ENCODE results near the gene TCL1B. TPM values are rescaled to one million over a fixed set of nuclear protein-coding genes. Genes with fewer than 3 reads are reported as not detected.
"Not testable (repeated sequence)": the region's sequence is repeated elsewhere in the genome, so short reads cannot be mapped to it uniquely, and the experiment has no call there.

The TCL1B gene
- total RNA-seq, 3 donors from 2014 or later = not detected

DNA sequence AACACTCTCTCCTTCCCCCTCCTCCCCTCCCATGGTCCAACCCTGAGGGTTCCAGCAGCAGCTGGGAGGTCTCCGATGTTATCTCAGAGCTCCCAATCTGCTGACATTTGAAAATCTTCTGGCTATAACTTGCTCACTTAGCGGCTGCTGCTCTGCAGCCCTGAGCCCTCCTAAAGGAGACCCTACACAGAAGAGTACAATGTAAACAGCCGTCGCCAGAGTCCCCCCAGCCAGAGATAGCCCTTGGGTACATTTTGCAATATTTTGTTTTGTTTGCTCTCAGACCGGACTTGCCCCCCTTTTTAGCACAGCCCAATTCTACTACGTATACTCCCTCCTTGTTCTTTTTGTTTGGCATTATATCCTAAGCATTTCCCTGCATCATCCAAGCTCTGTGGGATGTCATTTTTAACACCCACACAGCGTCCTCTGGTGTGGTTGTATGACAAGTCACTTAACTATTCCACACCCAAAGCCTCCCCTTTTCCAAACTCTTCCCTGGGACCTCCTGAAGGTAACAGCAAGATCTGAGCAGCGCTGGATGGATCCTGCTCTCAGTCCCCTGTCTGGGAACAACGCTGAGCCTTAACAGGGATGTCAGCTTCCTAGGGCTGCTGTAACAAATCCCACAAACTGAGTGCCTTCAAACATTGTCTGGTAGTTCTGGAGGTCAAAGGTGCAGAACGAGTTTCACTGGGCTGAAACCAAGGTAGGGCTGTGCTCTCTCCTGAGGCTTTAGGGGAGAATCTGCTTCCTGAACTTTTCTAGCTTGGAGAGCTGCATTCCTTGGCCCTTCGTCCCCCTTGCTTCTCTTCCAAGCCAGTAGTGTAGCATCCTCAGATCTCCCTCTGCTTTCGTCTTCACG, 25.3 kb upstream of the TCL1B start:
- Mint-ChIP-seq H3K4me1 (ENCODE audit: low read depth) (peaks cover 8% of the 10 kb centered on the region), H3K27me3 (ENCODE audit: low read depth) (peaks cover 20% of the 10 kb centered on the region), H3K9me3 (no peaks in the 10 kb centered on the region), H3K36me3 (ENCODE audit: insufficient read depth) (peaks cover 1% of the 10 kb centered on the region), H3K4me3 (no peak overlapping the region)
- DNase-seq (no peak), ATAC-seq (no peak)

DNA sequence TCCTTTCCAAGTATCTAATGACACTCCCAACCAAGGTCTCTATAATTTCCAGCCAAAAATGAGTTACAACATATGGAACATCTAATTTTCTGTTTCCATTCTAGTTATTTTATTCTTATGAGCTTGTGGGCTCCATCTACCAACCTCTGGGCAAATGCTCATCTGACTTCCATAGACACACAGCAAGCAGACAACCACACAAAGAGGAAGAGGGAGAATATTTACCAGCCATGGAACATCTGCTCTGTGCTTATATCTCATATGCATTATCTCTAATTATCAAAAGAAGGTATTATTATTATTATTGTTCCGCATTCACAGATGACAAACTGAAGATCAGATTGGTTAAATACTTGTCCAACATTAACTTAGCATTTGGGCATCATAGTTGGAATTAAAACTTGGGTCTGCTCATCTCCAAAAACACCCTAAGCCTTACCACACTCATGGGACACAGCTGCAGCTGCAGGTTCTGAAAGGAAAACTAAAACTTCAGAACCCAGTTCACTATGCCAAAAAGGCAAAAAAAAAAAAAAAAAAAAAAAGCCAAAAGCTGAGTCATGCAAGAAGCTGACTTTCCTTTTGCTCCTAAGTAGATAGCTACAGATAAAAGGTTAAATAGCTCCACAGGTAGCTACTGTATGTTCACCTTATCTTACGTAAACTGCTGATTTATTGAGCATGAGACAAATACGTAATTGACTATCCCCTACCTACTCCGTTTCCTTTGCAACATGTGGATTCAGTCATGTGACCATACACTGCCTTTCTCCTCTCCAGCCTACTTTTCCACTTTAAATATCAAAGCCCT, 23.6 kb upstream of the TCL1B start:
- H3K4me1 Mint-ChIP-seq (ENCODE audit: low read depth) = peaks cover 8% of the 10 kb centered on the region
- no peaks in the 10 kb centered on the region for H3K9me3 Mint-ChIP-seq
- H3K4me3 Mint-ChIP-seq = peak overlapping the region; percentile 17

DNA sequence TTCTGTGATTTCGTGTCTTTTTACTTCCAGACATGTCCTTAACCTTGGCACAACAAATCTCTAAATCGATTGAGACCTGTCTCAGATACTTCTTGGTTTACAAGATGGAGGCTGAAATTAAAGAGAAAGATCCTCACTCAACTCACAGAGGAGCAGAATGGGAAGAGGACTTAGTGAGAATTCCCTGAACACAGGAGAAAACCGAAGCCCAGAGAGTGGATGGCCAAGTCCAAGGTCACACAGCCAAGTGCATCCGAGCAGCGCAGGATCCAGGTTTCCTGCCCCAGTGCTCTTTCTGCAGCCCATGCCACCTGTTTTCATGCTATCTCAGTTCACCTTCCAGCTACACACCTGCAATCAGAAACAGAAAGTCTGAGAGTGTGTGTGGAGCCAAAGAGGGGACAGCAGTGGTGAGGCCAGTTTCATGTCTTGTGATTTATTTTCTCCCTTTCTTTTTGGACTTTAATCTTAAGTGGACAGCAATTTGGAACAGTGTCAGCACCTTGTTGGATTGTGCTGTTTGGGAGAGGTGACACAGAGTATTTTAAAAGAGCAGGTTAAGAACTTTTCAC, 22.9 kb upstream of the TCL1B start:
- Mint-ChIP-seq H3K9me3 (no peaks in the 10 kb centered on the region), H3K27me3 (ENCODE audit: low read depth) (peaks cover 23% of the 10 kb centered on the region), H3K4me1 (ENCODE audit: low read depth) (peaks cover 9% of the 10 kb centered on the region), H3K4me3 (no peak overlapping the region), H3K36me3 (ENCODE audit: insufficient read depth) (peaks cover 1% of the 10 kb centered on the region)
- no peak for ATAC-seq
- DNase-seq = no peak

More for the DNA sequence above, 23.6 kb upstream of the TCL1B start:
- peaks cover 20% of the 10 kb centered on the region for H3K27me3 Mint-ChIP-seq (ENCODE audit: low read depth)
- ATAC-seq (no peak), DNase-seq (no peak)
- peaks cover 1% of the 10 kb centered on the region for H3K36me3 Mint-ChIP-seq (ENCODE audit: insufficient read depth)

DNA sequence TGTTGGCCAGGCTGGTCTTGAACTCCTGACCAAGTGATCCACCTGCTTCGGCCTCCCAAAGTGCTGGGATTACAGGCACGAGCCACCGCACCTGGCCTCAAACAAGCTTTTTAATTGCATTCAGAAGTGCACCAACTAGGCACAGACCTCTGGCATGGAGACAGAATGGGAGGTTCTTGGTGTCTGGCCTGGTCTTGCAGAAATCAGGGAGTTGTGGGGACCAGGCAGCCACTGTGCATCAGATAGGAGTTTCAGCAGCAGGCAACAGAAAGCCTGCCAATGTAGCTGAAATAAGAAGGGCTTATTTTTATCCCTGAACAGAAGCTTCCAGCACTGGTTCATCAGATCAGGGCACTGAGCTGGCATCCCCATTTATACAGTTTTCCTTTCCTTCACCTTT, 22.2 kb upstream of the TCL1B start:
- DNase-seq (no peak), ATAC-seq (no peak)
- H3K4me1 Mint-ChIP-seq (ENCODE audit: low read depth) = peaks cover 9% of the 10 kb centered on the region
- H3K27me3 Mint-ChIP-seq (ENCODE audit: low read depth) = peaks cover 21% of the 10 kb centered on the region
- H3K9me3 Mint-ChIP-seq = no peaks in the 10 kb centered on the region
- no peaks in the 10 kb centered on the region for H3K36me3 Mint-ChIP-seq (ENCODE audit: insufficient read depth)
- H3K4me3 Mint-ChIP-seq = no peak overlapping the region

DNA sequence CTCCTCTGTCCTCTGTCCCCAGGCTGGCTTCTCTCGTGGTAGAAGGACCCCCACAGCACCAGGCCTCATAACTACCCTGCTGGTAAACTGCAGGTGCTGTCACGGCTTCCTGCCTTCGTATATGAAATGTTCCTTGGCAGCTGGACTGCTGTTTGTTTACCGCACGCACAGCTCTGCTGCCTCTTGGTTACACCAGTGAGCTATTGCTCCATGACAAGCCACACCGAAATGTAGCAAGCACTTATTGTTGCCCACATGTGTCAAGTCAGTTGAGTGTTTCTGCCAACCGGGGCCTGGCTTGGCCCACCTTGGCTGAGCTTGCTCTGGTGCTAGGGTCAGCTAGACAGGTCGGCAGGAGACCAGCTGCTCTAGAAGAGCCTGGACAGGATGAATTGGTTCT, 21.7 kb upstream of the TCL1B start:
- H3K4me1 Mint-ChIP-seq (ENCODE audit: low read depth) = peaks cover 9% of the 10 kb centered on the region
- no peak overlapping the region for H3K4me3 Mint-ChIP-seq
- no peaks in the 10 kb centered on the region for H3K36me3 Mint-ChIP-seq (ENCODE audit: insufficient read depth)
- no peak for DNase-seq
- peaks cover 21% of the 10 kb centered on the region for H3K27me3 Mint-ChIP-seq (ENCODE audit: low read depth)
- no peak for ATAC-seq
- H3K9me3 Mint-ChIP-seq = no peaks in the 10 kb centered on the region

DNA sequence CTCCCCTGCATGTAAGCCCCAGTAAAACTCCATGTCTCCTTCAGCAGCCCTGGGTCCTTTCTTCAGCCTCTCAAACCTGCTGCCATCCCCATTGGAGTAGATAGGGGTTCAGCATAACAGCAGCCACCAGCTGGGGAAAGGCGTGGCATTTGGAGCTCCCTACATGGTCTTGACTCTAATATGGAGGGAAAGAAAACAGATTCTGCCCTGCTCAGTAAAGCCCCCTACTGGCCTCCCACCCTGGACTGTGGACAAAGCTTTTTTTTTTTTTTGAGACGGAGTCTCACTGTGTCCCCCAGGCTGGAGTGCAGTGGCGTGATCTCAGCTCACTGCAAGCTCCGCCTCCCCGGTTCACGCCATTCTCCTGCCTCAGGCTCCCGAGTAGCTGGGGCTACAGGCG, 20.7 kb upstream of the TCL1B start:
- H3K4me3 Mint-ChIP-seq; ATAC-seq; DNase-seq; H3K36me3 Mint-ChIP-seq (ENCODE audit: insufficient read depth); H3K4me1 Mint-ChIP-seq (ENCODE audit: low read depth); H3K9me3 Mint-ChIP-seq: not testable (repeated sequence)
- H3K27me3 Mint-ChIP-seq (ENCODE audit: low read depth) = peaks cover 12% of the 10 kb centered on the region

DNA sequence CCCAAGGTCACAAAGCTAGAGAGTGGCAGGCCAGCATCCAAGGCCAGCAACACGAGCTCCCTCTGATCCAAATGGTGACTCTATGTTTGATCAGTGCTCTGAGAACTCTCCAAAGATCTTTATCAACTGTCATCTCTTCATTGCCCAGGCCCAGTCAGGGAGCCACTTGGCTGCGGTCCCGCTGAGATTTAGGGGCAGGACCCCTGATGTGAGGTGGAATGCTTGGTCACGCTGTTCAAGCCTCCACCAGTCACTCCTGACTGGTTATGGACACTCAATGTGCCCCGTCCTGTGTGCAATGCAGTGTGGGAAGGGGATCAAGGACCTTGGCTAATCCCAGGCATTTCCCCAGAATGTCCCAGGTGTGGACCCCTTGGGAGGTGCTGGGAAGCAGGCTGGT, 19.8 kb upstream of the TCL1B start:
- Mint-ChIP-seq H3K27me3 (ENCODE audit: low read depth) (peaks cover 7% of the 10 kb centered on the region), H3K36me3 (ENCODE audit: insufficient read depth) (no peaks in the 10 kb centered on the region), H3K4me1 (ENCODE audit: low read depth) (peaks cover 9% of the 10 kb centered on the region), H3K9me3 (no peaks in the 10 kb centered on the region), H3K4me3 (no peak overlapping the region)
- DNase-seq (no peak), ATAC-seq (no peak)

DNA sequence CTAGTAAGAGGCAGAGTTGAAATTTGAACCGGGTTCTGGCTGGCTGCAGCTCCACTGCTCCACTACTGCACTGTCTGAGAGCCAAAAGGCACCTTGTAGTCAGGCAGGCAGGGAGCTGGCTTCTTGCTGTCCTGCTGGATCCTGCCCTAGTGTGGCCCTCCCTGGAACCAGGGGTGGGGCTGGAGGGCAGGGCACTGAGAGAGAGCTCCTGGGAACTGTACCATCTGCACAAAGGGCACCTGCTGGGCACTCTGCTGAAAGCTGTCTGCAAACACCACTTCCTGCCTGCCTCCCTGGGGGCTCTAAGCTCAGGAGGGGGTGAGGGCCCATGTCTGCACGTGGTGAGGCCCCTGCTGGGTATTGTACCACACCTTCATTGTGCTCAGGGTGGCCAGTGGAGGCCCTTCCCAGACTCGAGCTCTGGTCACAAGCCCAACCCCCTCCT, 19.0 kb upstream of the TCL1B start:
- H3K27me3 Mint-ChIP-seq (ENCODE audit: low read depth) = peaks cover 7% of the 10 kb centered on the region
- H3K9me3 Mint-ChIP-seq = no peaks in the 10 kb centered on the region
- DNase-seq (no peak), ATAC-seq (no peak)
- peaks cover 8% of the 10 kb centered on the region for H3K4me1 Mint-ChIP-seq (ENCODE audit: low read depth)
- H3K4me3 Mint-ChIP-seq = no peak overlapping the region
- H3K36me3 Mint-ChIP-seq (ENCODE audit: insufficient read depth) = no peaks in the 10 kb centered on the region

DNA sequence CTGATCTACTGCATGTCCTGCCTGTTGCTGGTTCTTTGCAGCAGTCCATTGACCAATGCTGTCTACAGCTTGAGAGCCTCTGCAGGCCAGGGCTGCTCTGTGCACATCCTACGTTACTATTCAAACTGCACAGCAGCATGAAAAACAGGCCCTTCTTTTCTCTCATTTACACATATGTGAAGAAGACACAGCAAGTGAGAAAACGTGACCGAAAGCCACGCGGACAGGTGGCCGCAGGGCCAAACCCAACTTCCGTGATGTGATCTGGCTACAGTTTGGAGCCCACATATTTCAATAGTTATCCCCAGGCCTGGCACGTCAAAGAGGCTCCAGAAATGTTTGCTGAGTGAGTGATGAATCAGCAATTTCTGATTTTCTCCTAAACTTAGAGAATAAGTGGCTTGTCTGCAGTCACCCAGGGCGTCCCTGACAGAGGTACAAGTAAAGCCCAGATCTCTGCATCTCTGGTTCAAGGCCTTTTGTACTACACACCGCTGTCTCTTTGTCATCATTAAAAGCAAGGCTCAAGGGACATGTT, 17.9 kb upstream of the TCL1B start:
- peaks cover 2% of the 10 kb centered on the region for H3K4me1 Mint-ChIP-seq (ENCODE audit: low read depth)
- ATAC-seq = no peak
- no peak overlapping the region for H3K4me3 Mint-ChIP-seq
- H3K27me3 Mint-ChIP-seq (ENCODE audit: low read depth) = peaks cover 10% of the 10 kb centered on the region
- no peak for DNase-seq
- H3K36me3 Mint-ChIP-seq (ENCODE audit: insufficient read depth) = no peaks in the 10 kb centered on the region
- H3K9me3 Mint-ChIP-seq = no peaks in the 10 kb centered on the region

DNA sequence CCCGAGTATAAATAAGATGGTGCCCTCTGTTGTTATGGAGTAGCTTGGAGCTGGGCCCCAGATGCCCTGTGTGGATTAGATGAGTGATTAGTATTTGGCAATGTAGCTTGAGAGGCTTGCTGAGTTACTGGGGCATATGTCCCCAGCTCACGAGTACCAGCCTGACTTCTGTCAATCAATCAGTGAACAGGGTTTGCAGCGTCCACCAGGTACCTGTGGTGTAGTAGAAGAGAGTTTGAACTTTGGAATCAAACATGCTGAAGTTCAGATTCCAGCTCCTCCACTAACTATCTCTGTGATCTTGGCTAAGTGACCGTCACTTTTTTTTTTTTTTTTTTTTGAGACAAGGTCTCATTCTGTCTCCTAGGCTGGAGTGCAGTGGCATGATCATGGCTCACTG, 11.6 kb upstream of the TCL1B start:
- H3K4me3 Mint-ChIP-seq = no peak overlapping the region
- H3K4me1 Mint-ChIP-seq (ENCODE audit: low read depth) = no peaks in the 10 kb centered on the region
- H3K27me3 Mint-ChIP-seq (ENCODE audit: low read depth) = peaks cover 27% of the 10 kb centered on the region
- no peaks in the 10 kb centered on the region for H3K36me3 Mint-ChIP-seq (ENCODE audit: insufficient read depth)
- DNase-seq = no peak
- no peaks in the 10 kb centered on the region for H3K9me3 Mint-ChIP-seq
- no peak for ATAC-seq

DNA sequence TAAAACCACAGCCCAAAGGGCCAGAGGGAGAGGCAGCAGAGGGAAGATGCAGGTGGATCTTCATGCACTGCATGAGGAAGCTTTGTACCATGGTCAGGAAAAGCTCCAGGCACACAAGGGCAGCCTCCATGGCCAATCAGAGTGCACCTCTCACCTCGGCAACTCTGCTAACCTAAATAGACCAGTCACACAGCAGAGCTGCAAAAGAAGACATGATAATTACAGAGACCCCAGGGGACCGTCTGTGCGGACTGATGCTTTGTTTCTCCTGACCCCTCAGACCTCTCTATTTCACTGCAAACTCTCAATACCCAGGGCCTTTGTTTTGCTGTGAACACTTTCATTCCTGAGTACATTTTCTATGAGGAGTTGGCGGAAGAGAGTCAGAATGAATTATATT, 10.7 kb upstream of the TCL1B start:
- Mint-ChIP-seq H3K27me3 (ENCODE audit: low read depth) (peaks cover 27% of the 10 kb centered on the region), H3K36me3 (ENCODE audit: insufficient read depth) (no peaks in the 10 kb centered on the region), H3K9me3 (no peaks in the 10 kb centered on the region), H3K4me3 (no peak overlapping the region), H3K4me1 (ENCODE audit: low read depth) (no peaks in the 10 kb centered on the region)
- ATAC-seq = no peak
- DNase-seq = no peak

DNA sequence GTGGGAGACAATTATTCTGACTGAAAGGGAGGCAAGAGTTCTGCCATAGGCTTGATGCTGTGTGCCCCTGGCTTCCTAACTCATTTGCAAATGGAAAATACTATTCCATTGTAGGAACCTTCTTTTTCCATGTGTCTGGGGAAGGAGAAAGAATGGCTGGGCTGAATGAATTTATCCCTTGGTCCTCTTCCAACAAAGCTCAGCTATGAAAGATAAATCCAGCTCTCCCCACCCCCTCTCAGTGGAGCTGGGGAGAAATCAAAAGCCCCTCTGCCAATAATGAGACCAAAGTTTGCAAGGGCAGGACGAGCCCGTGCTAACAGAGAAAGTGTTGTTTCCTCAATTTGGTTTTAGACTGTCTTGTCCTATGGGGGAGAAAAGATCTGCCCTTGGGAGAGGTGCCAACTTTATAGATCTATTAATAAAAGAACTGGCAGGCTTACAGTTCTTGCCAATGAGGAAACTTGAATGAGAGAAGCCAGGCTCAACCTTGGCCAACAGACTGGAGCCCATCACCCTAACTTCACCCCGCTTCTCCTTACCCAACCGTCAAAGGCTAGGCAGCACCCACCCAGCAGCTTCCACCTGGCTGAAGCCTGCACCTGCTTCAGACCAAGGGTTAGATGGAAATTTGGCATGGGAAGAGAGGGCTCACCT, 8.9 kb upstream of the TCL1B start:
- Mint-ChIP-seq H3K4me1 (ENCODE audit: low read depth) (no peaks in the 10 kb centered on the region), H3K27me3 (ENCODE audit: low read depth) (peaks cover 29% of the 10 kb centered on the region), H3K4me3 (no peak overlapping the region), H3K9me3 (no peaks in the 10 kb centered on the region), H3K36me3 (ENCODE audit: insufficient read depth) (no peaks in the 10 kb centered on the region)
- no peak for DNase-seq
- no peak for ATAC-seq

DNA sequence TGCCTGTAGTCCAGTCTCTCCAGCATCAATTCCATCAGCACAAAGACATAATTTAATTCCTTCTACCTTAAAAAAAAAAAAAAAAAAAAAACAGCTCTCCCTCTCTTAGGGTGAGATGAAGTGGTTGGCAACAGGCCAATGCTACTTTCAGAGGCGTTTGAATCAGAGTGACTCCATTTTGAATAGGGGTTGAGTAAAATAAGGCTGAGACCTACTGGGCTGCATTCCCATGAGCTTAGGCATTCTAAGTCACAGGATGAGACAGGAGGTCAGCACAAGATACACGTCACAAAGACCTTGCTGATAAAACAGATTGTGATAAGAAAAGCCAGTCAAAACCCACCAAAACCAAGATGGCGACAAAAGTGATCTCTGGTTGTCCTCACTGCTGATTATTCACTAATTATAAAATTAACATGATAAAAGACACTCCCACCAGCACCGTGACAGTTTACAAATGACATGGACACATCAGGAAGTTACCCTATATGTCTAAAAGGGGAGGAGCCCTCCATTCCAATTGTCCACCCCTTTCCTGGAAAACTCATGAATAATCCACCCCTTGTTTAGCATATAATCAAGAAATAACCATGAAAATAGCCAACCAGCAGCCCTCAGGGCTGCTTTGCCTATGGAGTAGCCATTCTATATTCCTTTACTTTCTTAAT, 6.9 kb upstream of the TCL1B start:
- Mint-ChIP-seq H3K27me3 (ENCODE audit: low read depth) (peaks cover 29% of the 10 kb centered on the region), H3K4me1 (ENCODE audit: low read depth) (no peaks in the 10 kb centered on the region)

More for the DNA sequence above, 6.9 kb upstream of the TCL1B start:
- Mint-ChIP-seq H3K4me3 (no peak overlapping the region), H3K9me3 (no peaks in the 10 kb centered on the region), H3K36me3 (ENCODE audit: insufficient read depth) (no peaks in the 10 kb centered on the region)
- ATAC-seq = no peak
- DNase-seq = no peak
